Measurements from ENCODE around the gene TPI1.
"Not testable (repeated sequence)": the region's sequence is repeated elsewhere in the genome, so short reads cannot be mapped to it uniquely, and the experiment has no call there.

TPI1 gene

GRCh38 chr12:6849427-6849826 lies 17.9 kb upstream of the TPI1 start:
- no peak for DNase-seq

- no peak for DNase-seq
Measured at GRCh38 chr12:6849976-6850560, 17.3 kb upstream of the TPI1 start.

DNA sequence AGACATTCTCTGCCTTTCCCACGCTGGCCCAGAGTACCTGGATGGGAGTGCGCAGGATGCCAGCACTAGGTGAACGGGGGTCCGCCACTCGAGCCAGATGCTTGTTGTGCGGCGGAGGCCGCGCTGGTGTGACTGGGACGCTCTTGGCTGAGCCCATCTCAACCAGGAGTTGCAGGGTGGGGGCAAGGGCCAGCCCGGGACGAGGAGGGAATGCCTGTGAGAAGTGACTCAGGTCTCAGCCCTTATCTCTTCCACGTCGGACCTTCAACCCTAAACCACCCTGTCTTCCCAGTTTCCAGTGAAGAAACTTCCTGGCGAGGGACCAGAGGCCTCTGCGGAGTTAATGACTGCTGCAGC lies 16.6 kb upstream of the TPI1 start:
- DNase-seq: no peak

DNA sequence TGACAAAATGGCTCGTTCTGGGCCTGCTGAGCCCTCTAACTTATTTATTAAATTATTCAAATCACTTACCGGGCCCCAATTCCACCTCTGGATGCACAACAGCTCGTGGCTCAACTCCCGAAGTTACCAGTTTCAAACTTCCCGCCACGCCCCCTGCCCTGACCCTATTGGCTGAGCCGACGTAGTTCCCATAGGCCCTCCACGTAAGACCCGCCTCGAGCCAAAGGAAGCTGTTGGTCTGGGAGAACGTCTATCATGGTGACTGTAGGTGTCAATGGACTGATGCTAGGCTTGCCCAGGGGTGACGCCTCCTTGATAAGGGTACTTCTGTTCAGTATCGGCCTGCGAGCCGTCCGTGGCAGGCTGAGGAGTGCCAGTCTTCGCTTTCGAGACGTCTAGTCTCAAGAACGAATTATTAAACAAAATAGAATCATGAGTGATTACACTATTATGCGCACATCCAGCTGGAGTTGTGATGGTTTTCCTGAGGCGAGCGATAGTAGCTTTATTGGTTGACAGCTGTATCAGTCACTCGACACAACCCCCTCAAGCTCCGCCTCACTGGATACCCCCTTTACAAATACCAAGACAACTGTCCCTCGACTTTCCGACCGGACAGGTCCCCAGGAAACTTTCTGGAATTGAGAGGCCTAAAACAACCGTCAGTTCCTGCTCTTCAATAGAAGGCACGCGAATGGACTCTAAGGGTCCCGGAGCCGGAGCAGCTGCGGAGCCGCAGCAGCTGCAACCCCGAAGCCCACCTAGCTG lies 16.0 kb upstream of the TPI1 start, which contains the start of gene CDCA3:
TSS of gene CDCA3 (minus strand) at position 134 of the 768 bp plus-strand sequence. CDS start 334 bp downstream, outside the sequence.
- DNase-seq: peak; percentile 91

DNA sequence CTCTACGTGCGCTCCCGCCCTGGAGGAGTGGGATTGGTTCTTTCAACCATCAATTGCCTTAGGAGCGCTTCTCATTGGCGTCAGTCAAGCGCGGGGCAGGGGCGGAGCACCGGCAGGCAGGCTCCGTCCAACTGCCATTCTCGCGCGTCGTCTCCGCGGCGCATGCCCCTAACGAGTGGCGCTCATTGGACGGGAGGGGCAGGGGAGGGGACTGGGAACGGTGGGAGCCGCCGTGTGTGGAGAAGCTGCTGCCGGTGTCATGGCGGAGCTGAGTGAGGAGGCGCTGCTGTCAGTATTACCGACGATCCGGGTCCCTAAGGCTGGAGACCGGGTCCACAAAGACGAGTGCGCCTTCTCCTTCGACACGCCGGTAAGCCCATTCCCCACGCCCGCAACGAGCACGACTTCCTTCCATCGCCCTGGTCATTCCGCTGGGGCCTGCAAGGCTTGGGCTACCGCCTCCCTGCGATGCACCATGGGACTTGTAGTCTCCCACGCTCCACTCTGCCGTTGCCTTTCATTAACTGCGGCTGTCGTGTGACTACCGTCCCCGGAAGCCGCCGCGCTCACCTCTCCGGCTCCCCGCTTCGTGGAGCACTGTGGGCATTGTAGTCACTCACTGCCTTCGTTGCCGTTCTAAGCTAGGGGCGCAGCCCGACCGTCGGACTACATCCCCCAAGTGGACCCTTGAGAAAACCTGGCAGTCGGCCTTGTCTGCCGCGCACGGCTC lies 15.2 kb upstream of the TPI1 start, which contains the start of gene USP5:
TSS of gene USP5 (plus strand) at position 230 of the 730 bp plus-strand sequence. CDS start at position 260, 30 bp downstream.
- peak; percentile 99 for DNase-seq

- DNase-seq: peak; percentile 79
Measured at GRCh38 chr12:6852651-6853354, 14.5 kb upstream of the TPI1 start.

DNA sequence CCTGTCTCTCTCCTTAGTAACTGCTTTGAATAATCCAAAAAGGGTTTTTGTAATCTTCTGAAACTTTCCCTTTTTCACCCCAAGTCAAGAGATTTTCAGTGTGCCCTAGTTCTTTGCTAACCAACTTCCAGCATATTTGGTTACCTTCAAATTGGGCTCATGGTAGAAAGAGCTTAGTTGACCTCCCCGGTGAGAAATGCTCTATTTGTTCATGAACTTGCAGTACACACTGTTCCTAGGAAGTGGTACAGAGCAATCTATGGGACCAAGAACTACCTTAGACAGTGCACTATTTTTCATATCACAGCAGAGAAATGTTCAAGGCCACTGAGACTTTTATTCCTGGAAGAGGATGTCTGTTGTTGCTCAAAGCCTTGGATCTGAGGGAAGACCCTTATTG lies 13.7 kb upstream of the TPI1 start:
- no peak for DNase-seq

GRCh38 chr12:6854036-6854435 lies 13.3 kb upstream of the TPI1 start:
- DNase-seq: no peak

GRCh38 chr12:6855322-6855721 lies 12.0 kb upstream of the TPI1 start:
- DNase-seq: no peak

GRCh38 chr12:6858799-6859198 lies 8.5 kb upstream of the TPI1 start:
- DNase-seq: no peak

DNA sequence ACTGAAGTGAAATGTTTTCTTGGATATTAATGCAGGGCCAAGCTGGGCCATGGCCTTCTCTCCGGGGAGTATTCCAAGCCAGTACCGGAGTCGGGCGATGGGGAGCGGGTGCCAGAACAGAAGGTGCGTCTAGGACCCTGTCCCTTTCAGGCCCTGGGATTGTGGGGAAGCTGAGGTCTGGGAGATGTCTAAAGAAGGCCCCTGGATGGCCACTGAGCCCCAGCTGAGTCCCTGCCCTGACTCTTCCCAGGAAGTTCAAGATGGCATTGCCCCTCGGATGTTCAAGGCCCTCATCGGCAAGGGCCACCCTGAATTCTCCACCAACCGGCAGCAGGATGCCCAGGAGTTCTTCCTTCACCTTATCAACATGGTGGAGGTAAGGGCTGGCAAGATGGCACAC lies 7.2 kb upstream of the TPI1 start:
- no peak for DNase-seq

GRCh38 chr12:6860942-6861341 lies 6.4 kb upstream of the TPI1 start:
- DNase-seq: no peak

DNA sequence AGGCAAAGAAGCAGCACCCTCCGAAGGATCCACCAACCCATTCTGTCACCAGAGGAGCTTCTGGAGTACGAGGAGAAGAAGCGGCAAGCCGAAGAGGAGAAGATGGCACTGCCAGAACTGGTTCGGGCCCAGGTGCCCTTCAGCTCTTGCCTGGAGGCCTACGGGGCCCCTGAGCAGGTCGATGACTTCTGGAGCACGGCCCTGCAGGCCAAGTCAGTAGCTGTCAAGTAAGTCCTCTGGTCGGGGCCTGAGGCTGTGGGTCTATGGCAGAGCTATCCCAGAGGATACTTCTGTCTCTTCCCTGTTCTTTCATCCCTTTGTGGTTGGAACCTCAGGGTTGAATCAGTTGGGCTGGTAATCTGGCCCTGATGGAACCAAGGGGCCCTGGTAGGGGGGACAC lies 5.9 kb upstream of the TPI1 start:
- DNase-seq: no peak

DNA sequence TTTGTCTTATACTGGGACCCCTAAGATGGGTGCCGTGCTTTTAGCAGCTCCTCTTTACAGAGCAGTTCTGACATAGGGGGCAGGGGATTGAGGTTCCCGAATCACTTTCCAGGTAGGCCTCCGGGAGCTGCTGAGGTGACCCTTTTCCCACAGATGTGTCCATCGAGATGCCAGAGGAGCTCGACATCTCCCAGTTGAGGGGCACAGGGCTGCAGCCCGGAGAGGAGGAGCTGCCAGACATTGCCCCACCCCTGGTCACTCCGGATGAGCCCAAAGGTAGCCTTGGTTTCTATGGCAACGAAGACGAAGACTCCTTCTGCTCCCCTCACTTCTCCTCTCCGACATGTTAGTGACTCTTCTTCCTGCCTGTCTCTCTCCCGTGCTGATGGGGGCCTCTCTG lies 4.3 kb upstream of the TPI1 start:
- no peak for DNase-seq

DNA sequence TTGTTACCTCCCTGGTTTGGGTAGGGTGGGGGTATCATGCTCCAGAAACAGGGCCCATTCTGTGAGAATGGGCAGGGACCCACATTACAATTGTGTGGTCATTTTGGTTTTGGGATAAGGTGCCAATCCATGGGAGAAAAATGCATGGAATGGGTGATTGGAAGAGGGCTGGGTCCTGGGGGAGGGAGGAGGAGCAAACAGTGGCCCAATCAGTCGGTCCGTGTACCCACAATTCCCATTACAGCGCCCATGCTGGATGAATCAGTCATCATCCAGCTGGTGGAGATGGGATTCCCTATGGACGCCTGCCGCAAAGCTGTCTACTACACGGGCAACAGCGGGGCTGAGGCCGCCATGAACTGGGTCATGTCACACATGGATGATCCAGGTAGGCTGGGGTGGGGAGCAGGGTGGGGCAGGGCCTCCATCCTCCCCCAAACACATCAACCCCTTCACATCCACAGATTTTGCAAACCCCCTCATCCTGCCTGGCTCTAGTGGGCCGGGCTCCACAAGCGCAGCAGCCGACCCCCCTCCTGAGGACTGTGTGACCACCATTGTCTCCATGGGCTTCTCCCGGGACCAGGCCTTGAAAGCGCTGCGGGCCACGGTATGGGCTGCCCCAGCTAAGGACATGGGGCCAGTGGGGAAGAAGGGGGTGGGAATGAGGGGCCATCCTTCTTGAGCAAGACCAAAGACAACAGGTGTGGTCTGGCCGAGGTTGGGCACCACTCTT lies 3.6 kb upstream of the TPI1 start:
- no peak for DNase-seq

GRCh38 chr12:6865307-6865706 lies 2.0 kb upstream of the TPI1 start:
- DNase-seq: not testable (repeated sequence)

DNA sequence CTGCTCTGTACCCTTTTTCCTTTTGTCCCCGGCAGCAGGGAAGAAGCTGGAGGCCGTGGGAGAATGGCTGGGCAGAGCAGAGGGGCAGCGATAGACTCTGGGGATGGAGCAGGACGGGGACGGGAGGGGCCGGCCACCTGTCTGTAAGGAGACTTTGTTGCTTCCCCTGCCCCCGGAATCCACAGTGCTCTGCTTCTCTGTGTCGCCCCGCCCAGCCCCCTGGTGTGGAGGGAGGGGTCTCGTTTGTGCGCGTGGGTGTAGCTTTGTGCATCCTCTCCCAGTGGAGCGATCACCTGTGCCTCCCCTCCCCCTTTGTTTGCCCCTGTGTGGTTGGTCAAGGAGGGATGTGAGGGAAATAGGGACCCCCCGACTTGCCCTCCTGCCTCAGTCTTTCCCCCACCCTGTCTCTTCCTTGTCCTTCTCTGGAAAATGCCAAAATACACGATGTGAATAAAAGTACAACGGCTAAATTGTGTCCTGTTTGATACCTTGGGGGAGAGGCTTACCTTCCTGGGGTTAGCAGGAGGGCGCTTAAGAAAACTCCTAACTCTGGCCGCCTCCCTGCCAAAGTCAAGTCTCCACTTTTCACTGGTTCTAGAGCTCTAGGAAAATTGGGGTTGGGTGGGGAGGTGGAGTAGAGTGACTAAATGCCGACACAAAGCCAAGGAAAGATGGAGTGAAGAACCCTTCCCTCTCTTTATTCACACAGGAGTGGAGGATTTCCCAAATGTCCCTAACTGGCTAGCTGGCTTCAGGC lies 990 bp upstream of the TPI1 start:
- no peak for DNase-seq

GRCh38 chr12:6866920-6867412 lies 365 bp upstream of the TPI1 start:
- no peak for DNase-seq

DNA sequence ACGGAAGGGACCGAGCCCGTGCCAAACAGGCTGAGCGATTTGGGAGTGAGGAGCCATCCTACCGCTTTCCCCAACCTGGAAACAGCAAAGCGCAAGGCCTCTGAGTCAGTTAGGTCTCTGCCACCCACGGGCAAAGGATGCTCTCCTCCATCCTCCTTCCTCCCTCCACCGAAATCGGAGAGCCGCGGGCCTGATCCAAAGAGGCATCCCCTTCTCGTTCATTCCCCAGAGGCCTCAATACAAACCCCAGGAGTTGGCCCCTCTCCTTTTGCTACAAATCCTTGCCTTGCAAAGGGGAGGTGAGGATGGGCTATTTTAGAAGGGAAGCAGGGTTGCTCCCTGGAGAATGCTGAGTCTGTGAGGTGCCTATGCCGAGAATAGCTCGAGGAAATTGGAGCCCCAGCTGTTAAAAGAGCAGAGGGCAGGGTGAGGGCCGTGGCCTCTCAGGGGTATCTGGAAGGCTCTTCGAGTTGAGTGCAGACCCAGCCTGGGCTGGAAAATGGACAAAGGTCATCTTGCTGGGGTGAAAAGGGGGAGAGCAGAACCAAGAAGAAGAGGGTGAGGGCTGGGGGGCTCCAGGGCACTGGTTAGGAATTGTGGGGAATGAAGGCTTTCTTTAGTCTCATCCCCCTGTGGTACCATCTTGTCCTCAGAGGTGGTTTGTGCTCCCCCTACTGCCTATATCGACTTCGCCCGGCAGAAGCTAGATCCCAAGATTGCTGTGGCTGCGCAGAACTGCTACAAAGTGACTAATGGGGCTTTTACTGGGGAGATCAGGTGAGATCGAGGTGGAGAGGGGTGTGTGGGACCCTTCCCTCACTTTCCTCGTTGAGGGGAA lies 1.1 kb downstream of the TPI1 start:
- DNase-seq: peak; percentile 44
